K562 (cell line): Measurements from ENCODE around the gene SLC25A28. TPM values are rescaled to one million over a fixed set of nuclear protein-coding genes. Genes with fewer than 3 reads are reported as not detected.

Experiments
- ATAC-seq: fragments of 200-7000 bp; cut with Tn5 transposase; 3 replicates; pipeline ENCODE4 v1.9.1; 2020; ENCODE audit warnings: moderate library complexity
- BruUV-seq: library from RNA; stranded (reverse); fragments of 400-500 nt; replicated peaks from 2 replicates; lab custom pipeline; 2021; lab: Mats Ljungman, UMichigan
- CTCF ChIA-PET: fragments of 300-600 bp; formaldehyde crosslinking; extraction: SDS; loops from one replicate; lab custom pipeline; 2021; ENCODE audit warnings: low intra/inter-chr PET ratio; lab: Yijun Ruan, JAX
- POLR2A ChIA-PET: fragments of 300-600, 350-650 bp; sonication (Branson Sonifier 250); formaldehyde crosslinking; extraction: SDS; loops from one replicate; lab custom pipeline; 2021; ENCODE audit warnings: antibody characterized with exemption, inconsistent platforms; lab: Yijun Ruan, JAX
- DNase-seq, 4 experiments: peaks; one replicate each; pipeline versions ENCODE4 v3.0.0 to v3.0.0-alpha.2; 2011 to 2018; ENCODE audit warnings: low spot score in 3 of 4, mixed read lengths in 3 of 4; ENCODE audit errors: extremely low read depth in 1 of 4
- FAIRE-seq: peaks from 2 replicates; lab custom pipeline; 2011; peaks lifted over from hg19 to GRCh38; lab: Jason Lieb, UNC
- H2AFZ ChIP-seq: 2 replicates; pipeline ENCODE4 v1.6.0; 2011; ENCODE audit warnings: low read depth, low read length, control low read depth, inconsistent platforms
- H3K27ac ChIP-seq: fragments of 200-600 bp; 3 replicates; pipeline ENCODE4 v1.8.0; 2011; ENCODE audit warnings: low read depth, mild to moderate bottlenecking, control low read depth, inconsistent platforms, low read length, moderate library complexity, mixed read lengths; ENCODE audit errors: extremely low read depth
- H3K27me3 ChIP-seq, 2 experiments: fragments of 300-600 bp in 1 of 2; 2 replicates in 1 of 2; 3 replicates in 1 of 2; pipeline versions ENCODE4 v1.6.0 to v1.8.0; 2011; ENCODE audit warnings: inconsistent platforms in 2 of 2, low read length in 2 of 2, mild to moderate bottlenecking in 1 of 2, mixed read lengths in 1 of 2, moderate library complexity in 1 of 2; ENCODE audit not compliant: control insufficient read depth in 2 of 2, insufficient read depth in 2 of 2
- H3K36me3 ChIP-seq: fragments of 300-600 bp; 3 replicates; pipeline ENCODE4 v1.8.0; 2011; ENCODE audit warnings: mild to moderate bottlenecking, low read length, inconsistent platforms; ENCODE audit not compliant: control insufficient read depth, insufficient read depth
- H3K4me1 ChIP-seq, 2 experiments: fragments of 200-600 bp in 1 of 2; replicated peaks in 1 of 2; 2 replicates in 1 of 2; 3 replicates in 1 of 2; pipeline versions ENCODE4 v1.5.1 to v1.8.0; 2011; ENCODE audit warnings: inconsistent platforms in 2 of 2, low read length in 2 of 2, mild to moderate bottlenecking in 1 of 2, mixed read lengths in 1 of 2, moderate library complexity in 1 of 2; ENCODE audit not compliant: control insufficient read depth in 2 of 2, insufficient read depth in 2 of 2
- H3K4me2 ChIP-seq: 2 replicates; pipeline ENCODE4 v1.6.1; 2011; ENCODE audit warnings: low read length, control low read depth, inconsistent platforms, mixed read lengths; ENCODE audit not compliant: insufficient read depth
- H3K4me3 ChIP-seq: fragments of 200-600 bp; sonication (generic), shearing (Covaris generic); 2 replicates; pipeline ENCODE4 v1.5.1; 2016; ENCODE audit warnings: control low read depth, inconsistent platforms
- H3K79me2 ChIP-seq: fragments of 200-600 bp; 3 replicates; pipeline ENCODE4 v1.8.0; 2011; ENCODE audit warnings: low read length, inconsistent platforms; ENCODE audit not compliant: control insufficient read depth, insufficient read depth
- H3K9ac ChIP-seq, 2 experiments: 2 replicates each; pipeline versions ENCODE4 v1.6.0 to v1.6.1; 2011; ENCODE audit warnings: low read depth in 2 of 2, low read length in 2 of 2, control low read depth in 1 of 2, inconsistent platforms in 1 of 2, mild to moderate bottlenecking in 1 of 2, mixed read lengths in 1 of 2; ENCODE audit not compliant: insufficient read depth in 1 of 2
- H3K9me1 ChIP-seq: one replicate; pipeline ENCODE4 v1.6.0; 2011; ENCODE audit warnings: inconsistent platforms, mild to moderate bottlenecking, low read length, moderate library complexity; ENCODE audit not compliant: control insufficient read depth, insufficient read depth
- H3K9me3 ChIP-seq: replicated peaks from 2 replicates; pipeline ENCODE4 v1.5.1; 2011; ENCODE audit warnings: low read depth, low read length, inconsistent platforms; ENCODE audit not compliant: control insufficient read depth, insufficient read depth
- H4K20me1 ChIP-seq: replicated peaks from 2 replicates; pipeline ENCODE4 v1.6.1; 2011; ENCODE audit warnings: low read length, inconsistent platforms, mixed read lengths; ENCODE audit not compliant: control insufficient read depth, insufficient read depth
- ADNP ChIP-seq: fragments of 200-800 bp; sonication (Bioruptor generic); IDR thresholded peaks from 2 replicates; pipeline ENCODE4 v1.6.1; 2016; ENCODE audit warnings: missing genetic modification characterization, missing compliant biosample characterization
- BRD9 ChIP-seq: fragments of 450-650 bp; IDR thresholded peaks from 2 replicates; pipeline ENCODE4 v1.6.1; 2018; ENCODE audit warnings: low read depth; ENCODE audit not compliant: partially characterized antibody
- C11orf30 ChIP-seq: fragments of 450-650 bp; IDR thresholded peaks from 2 replicates; pipeline ENCODE4 v1.6.1; 2016; ENCODE audit warnings: low read depth, mild to moderate bottlenecking
- CBFA2T2 ChIP-seq: fragments of 450-650 bp; conservative IDR thresholded peaks from 2 replicates; pipeline ENCODE4 v1.6.1; 2017; ENCODE audit warnings: mild to moderate bottlenecking
- HLTF ChIP-seq: fragments of 450-650 bp; IDR thresholded peaks from 2 replicates; pipeline ENCODE4 v1.6.1; 2016
- KLF1 ChIP-seq: fragments of 450-650 bp; IDR thresholded peaks from 2 replicates; pipeline ENCODE4 v1.6.1; 2016; ENCODE audit warnings: missing genetic modification characterization, missing compliant biosample characterization
- RB1 ChIP-seq: fragments of 450-650 bp; IDR thresholded peaks from 2 replicates; pipeline ENCODE4 v1.6.1; 2017; ENCODE audit warnings: low read depth, mild to moderate bottlenecking
- SREBF1 ChIP-seq: fragments of 150-350 bp; IDR thresholded peaks from 2 replicates; pipeline ENCODE4 v1.6.1; 2014; ENCODE audit warnings: antibody characterized with exemption, low read depth, low read length, borderline replicate concordance
- THRAP3 ChIP-seq: fragments of 450-650 bp; IDR thresholded peaks from 2 replicates; pipeline ENCODE4 v1.6.1; 2016; ENCODE audit warnings: mild to moderate bottlenecking, inconsistent platforms, borderline replicate concordance
- in situ Hi-C: fragments of 300-500 bp; cut with MboI; formaldehyde crosslinking; loops from 4 replicates; pipeline ENCODE4 v1.15.0; 2018; ENCODE audit warnings: inconsistent platforms, mixed read lengths
- intact Hi-C: fragments of 100-400 bp; cut with micrococcal nuclease; formaldehyde crosslinking; loops from 2 replicates; pipeline ENCODE4 v1.14.2; 2022
- polyA plus RNA-seq, 8 experiments: library from polyadenylated mRNA; depleted of rRNA in 4 of 8; stranded (reverse) in 5 of 8; unstranded in 3 of 8; fragments of >200 nt; fragmentation: Nextera tagmentation in 2 of 8; fragmentation: Illumina TruSeq in 1 of 8; extraction: Ambion mirVana in 2 of 8; extraction: Trizol in 1 of 8; gene quantifications; 2 replicates each; pipeline versions ENCODE4 v1.2.1 to v1.2.3, GENCODE V29; 2011 to 2014; ENCODE audit warnings: inconsistent platforms in 1 of 8, missing spikeins in 1 of 8
- total RNA-seq, 7 experiments: library from RNA; depleted of rRNA in 6 of 7; stranded (reverse); fragments of >200 nt in 6 of 7; fragmentation: Illumina TruSeq in 2 of 7; extraction: Trizol in 2 of 7; gene quantifications; 2 replicates each; pipeline versions ENCODE4 v1.2.1 to v1.2.3, GENCODE V29; 2011 to 2021; ENCODE audit warnings: low replicate concordance in 1 of 7
- TF ChIP-seq, protein P1 (sequence below): fragments of 250-450 bp; sonication (Bioruptor Pico); IDR thresholded peaks from 2 replicates; pipeline ENCODE4 v1.5.0; 2021; ENCODE audit warnings: mild to moderate bottlenecking, moderate library complexity
- TF ChIP-seq, protein P2 (sequence below), 2 experiments: fragments of 450-650 bp; IDR thresholded peaks; 2 replicates each; pipeline ENCODE4 v1.6.1; 2016

Gene SLC25A28
- total and polyA plus RNA-seq, 9 of the 15 experiments (the other 6 are each of a cell fraction or from before 2014, with no cell fraction given) = 6.2 to 32.3 (median 18.8) TPM

DNA sequence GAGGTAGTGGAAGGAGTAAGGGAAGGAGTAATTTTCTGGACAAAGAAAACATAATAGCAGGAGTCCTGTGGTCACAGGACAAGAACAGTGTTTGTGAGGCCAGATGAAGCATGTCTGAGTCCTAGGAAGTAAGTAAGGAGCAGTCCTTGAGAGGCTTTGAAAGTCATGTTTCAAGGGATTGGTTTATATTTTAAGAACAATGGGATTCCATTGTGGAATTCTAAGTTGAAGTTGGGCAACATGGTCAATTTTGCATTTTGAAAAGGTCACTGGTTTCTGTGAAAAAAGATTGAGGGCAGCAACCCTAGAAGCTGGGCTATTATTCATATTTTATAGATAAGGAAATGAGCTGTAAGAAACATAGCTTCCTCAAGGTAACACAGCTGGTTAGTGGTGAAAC lies 10.8 kb upstream of the SLC25A28 start:
- H3K9me3 ChIP-seq = no peaks in the 10 kb centered on the region
- no peaks in the 10 kb centered on the region for H3K4me1 ChIP-seq
- ChIA-PET POLR2A (interaction anchor here (0.7 kb wide), 2 partner anchors 8 to 15 kb away, joined by 3 read pairs; no protein-coding TSS in a partner anchor), CTCF (no interaction called here)
- no peak overlapping the region for H3K27ac ChIP-seq
- no peak overlapping the region for H3K9ac ChIP-seq
- TF ChIP-seq RB1 (no peak), C11orf30 (no peak), KLF1 (tag) (no peak), THRAP3 (no peak), CBFA2T2 (no peak), SREBF1 (no peak), BRD9 (no peak), HLTF (no peak), ADNP (tag) (no peak)
- TF ChIP-seq, protein P1, sequence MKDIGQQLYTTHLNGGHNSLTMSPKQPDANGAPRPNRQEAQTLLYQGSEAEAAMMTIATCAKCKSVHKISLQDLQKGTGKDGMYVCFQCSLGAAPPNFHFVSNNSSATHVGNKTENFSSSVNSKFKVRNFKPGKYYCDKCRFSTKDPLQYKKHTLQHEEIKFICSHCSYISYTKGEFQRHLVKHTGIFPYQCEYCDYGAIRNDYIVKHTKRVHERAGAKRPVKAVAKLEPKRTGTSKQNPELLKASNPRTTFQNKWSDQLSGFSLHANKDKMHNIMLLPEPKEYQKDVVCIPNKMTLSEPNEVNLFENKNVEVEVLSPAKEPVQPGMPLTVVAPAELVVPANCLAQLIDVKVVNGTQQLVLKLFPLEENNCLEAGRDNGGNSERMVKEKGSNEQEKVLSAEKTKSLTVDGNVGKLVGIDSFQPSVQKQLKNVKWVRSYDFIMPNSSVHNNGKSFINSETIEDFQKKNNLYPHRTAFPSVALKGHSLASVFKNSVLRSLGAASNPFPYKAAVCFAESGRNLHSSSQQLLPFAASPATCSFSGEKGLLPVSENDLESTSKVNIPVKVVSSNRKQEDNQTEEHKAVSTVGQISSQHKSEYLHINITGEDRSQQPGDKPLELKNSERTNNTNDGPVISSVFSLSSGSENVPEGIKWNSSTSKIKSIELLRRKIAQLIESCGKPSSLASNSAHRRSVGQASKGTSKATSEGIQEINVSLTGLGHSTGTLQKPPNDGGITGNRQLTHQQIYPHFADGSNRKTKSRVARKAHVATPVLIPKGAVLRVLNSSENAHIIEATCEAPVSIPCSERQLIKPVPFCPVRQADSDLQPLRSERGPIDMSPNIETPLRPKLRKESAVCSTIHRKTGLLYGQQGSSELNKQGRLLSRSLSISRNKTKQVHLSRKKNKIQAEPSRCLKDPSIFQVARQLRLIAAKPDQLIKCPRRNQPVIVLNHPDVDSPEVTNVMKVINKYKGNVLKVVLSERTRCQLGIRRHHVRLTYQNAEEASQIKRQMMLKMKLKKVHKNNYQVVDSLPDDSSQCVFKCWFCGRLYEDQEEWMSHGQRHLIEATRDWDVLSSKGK (CRISPR knock-in tag) = no peak
- TF ChIP-seq, protein P2, sequence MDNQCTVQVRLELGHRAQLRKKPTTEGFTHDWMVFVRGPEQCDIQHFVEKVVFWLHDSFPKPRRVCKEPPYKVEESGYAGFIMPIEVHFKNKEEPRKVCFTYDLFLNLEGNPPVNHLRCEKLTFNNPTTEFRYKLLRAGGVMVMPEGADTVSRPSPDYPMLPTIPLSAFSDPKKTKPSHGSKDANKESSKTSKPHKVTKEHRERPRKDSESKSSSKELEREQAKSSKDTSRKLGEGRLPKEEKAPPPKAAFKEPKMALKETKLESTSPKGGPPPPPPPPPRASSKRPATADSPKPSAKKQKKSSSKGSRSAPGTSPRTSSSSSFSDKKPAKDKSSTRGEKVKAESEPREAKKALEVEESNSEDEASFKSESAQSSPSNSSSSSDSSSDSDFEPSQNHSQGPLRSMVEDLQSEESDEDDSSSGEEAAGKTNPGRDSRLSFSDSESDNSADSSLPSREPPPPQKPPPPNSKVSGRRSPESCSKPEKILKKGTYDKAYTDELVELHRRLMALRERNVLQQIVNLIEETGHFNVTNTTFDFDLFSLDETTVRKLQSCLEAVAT (IDR thresholded peaks at IDR 0.05) = no peak
- TF ChIP-seq, all 486 proteins: peak for 0
- Histone ChIP-seq H2AFZ (no peak overlapping the region; the same call in 1 of the 2 replicates), H3K36me3 (no peaks in the 10 kb centered on the region), H3K9me1 (no peaks in the 10 kb centered on the region), H3K27me3 (no peaks in the 10 kb centered on the region; a peak in 1 of 5 replicates), H4K20me1 (no peaks in the 10 kb centered on the region), H3K79me2 (no peaks in the 10 kb centered on the region), H3K4me3 (no peak overlapping the region), H3K4me2 (no peak overlapping the region)
- intact Hi-C loops = loop anchor here (1.0 kb wide), 1 partner anchor 80 kb away; no protein-coding TSS in a partner anchor
- BruUV-seq = no TSS peak
- ATAC-seq (no peak), FAIRE-seq (no peak), DNase-seq (no peak)
- in situ Hi-C loops = no loop called here
